Erythroblast (primary cell): ENCODE measurements around the gene OR13F1.

Experiments
- DNase-seq, 2 experiments: peaks; one replicate each; lab custom pipeline; 2025; lab: John Stamatoyannopoulos, UW
- GATA1 ChIP-seq: IDR thresholded peaks from 2 replicates; pipeline ENCODE4 v1.6.1; 2011; ENCODE audit warnings: low read depth, mild to moderate bottlenecking, control low read depth, low read length, moderate library complexity
- POLR2A ChIP-seq: IDR thresholded peaks from 2 replicates; pipeline ENCODE4 v1.6.1; 2011; ENCODE audit warnings: mild to moderate bottlenecking, low read length

Gene OR13F1

GRCh38 chr9:104544644-104545043 is 40.6 kb downstream of the OR13F1 start:
- no peak for TF ChIP-seq POLR2A
- TF ChIP-seq GATA1, result no peak
- DNase-seq, result no peak

GRCh38 chr9:104553261-104553660 is 49.2 kb downstream of the OR13F1 start:
- DNase-seq, result no peak
- no peak for TF ChIP-seq GATA1
- no peak for TF ChIP-seq POLR2A
